Heart left ventricle (tissue), 16 donors: ENCODE measurements around the gene TRMT11. TPM values are rescaled to one million over a fixed set of nuclear protein-coding genes. Genes with fewer than 3 reads are reported as not detected.

Source experiments
- ATAC-seq, 4 donors: fragments of 200-7000 bp; cut with Tn5 transposase; one replicate each; pipeline ENCODE4 v1.9.1; 2020 to 2022; ENCODE audit warnings: moderate library complexity in 4 of 4, mild to moderate bottlenecking in 3 of 4, moderate number of reproducible peaks in 1 of 4
- DNase-seq, 5 donors: peaks; one replicate each; pipeline ENCODE4 v3.0.0-alpha.2; 2020
- H3K27ac ChIP-seq, 12 donors: fragments of 200-600 bp; sonication (generic) in 4 of 12; one replicate each; pipeline versions ENCODE4 v1.5.0 to v1.8.0; 2016 to 2022; ENCODE audit warnings: mild to moderate bottlenecking in 2 of 12
- H3K27me3 ChIP-seq, 9 donors: fragments of 200-600 bp; sonication (generic) in 2 of 9; one replicate each; pipeline versions ENCODE4 v1.5.1 to v1.8.0; 2016 to 2022; ENCODE audit warnings: mild to moderate bottlenecking in 3 of 9
- H3K36me3 ChIP-seq, 9 donors: fragments of 200-600 bp; sonication (generic) in 2 of 9; one replicate each; pipeline versions ENCODE4 v1.5.0 to v1.8.0; 2018 to 2022; ENCODE audit warnings: mild to moderate bottlenecking in 2 of 9
- H3K4me1 ChIP-seq, 12 donors: fragments of 200-600 bp; sonication (generic) in 4 of 12; one replicate each; pipeline versions ENCODE4 v1.5.0 to v1.8.0; 2016 to 2022; ENCODE audit warnings: mild to moderate bottlenecking in 3 of 12
- H3K4me3 ChIP-seq, 12 donors: fragments of 200-600 bp; sonication (generic) in 4 of 12; one replicate each; pipeline versions ENCODE4 v1.5.0 to v1.8.0; 2017 to 2022; ENCODE audit warnings: mild to moderate bottlenecking in 9 of 12, moderate library complexity in 4 of 12
- H3K9me3 ChIP-seq, 12 donors: fragments of 200-600 bp; sonication (generic) in 4 of 12; one replicate each; pipeline versions ENCODE4 v1.5.0 to v1.8.0; 2016 to 2022; ENCODE audit warnings: mild to moderate bottlenecking in 1 of 12
- POLR2A ChIP-seq, 2 donors: fragments of 450-650 bp; IDR thresholded peaks; one replicate each; pipeline ENCODE4 v1.6.1; 2017; ENCODE audit warnings: antibody characterized with exemption in 2 of 2, mild to moderate bottlenecking in 2 of 2, moderate library complexity in 2 of 2
- WGBS, 4 donors: extraction: QIAGEN DNeasy Blood & Tissue Kit in 2 of 4; methylation state at CpG; one replicate each; pipeline versions ENCODE4 v1.1.5 to v1.1.7; 2013 to 2018; 5-methylcytosine and 5-hydroxymethylcytosine counted together
- intact Hi-C, 10 donors: fragments of 100-400 bp; cut with DNase I; formaldehyde crosslinking; loops; one replicate each; pipeline versions ENCODE4 v1.11.1 to v1.14.2; 2022
- polyA plus RNA-seq, 2 donors: library from polyadenylated mRNA; stranded (reverse); fragments of 200-250 nt; gene quantifications; one replicate each; pipeline ENCODE4 v1.2.3, GENCODE V29; 2013
- total RNA-seq, 9 donors: library from RNA; depleted of rRNA in 2 of 9; stranded (reverse); fragments of >200 nt in 2 of 9; fragmentation: NEBNext Ultra II Directional in 3 of 9; extraction: Animal tissue kit (Norgen Biotek cat#: 25700) in 3 of 9; gene quantifications; one replicate each; pipeline versions ENCODE4 v1.1.0 to v1.2.4, GENCODE V29; 2016 to 2023
- TF ChIP-seq, protein P1 (sequence below), 12 donors: fragments of 200-600 bp; sonication (generic) in 4 of 12; IDR thresholded peaks; one replicate each; pipeline versions ENCODE4 v1.5.0 to v1.8.0; 2018 to 2022; ENCODE audit warnings: antibody characterized with exemption in 12 of 12, mild to moderate bottlenecking in 5 of 12
- donor health status: ischemic (EF 13 %, LVEDD 7.1; RV severe dilation, severe dysfunction).
- donor health status: healthy with polysubstance abuse.
- donor health status: DM: no; HTN: yes; CAD: no.
- donor health status: DM: no; HTN: no; CAD: no.
- donor health status: ischemic (EF 25% LVEDD 6.9; RV normal size, moderate dysfunction).
- donor health status: ischemic (EF 25% LVEDD 5.7; RV mildly dilated, moderate dysfunction).
- donor health status: healthy.
- donor health status: DM: yes; HTN: yes; CAD: no.
- donor health status: ischemic (EF 35%, LVEDD 5.7; RV mildly dilated, moderate dysfunction).
- donor health status: nonischemic (EF 11% LVEDD 7.7; RV severe dilation, severe dysfunction).
- donor health status: DM: yes; HTN: yes; CAD: no.
- donor health status: PGD.
- donor health status: ischemic (EF 29% LVEDD 5.4; RV normal size, mild dysfunction).
- donor health status: nonischemic (EF 23%, LVEDD 6.1; RV moderate dilation, normal function).

TRMT11 gene
- total and polyA plus RNA-seq, 11 donors, result 8.0 to 15.6 (median 11.2) TPM

DNA sequence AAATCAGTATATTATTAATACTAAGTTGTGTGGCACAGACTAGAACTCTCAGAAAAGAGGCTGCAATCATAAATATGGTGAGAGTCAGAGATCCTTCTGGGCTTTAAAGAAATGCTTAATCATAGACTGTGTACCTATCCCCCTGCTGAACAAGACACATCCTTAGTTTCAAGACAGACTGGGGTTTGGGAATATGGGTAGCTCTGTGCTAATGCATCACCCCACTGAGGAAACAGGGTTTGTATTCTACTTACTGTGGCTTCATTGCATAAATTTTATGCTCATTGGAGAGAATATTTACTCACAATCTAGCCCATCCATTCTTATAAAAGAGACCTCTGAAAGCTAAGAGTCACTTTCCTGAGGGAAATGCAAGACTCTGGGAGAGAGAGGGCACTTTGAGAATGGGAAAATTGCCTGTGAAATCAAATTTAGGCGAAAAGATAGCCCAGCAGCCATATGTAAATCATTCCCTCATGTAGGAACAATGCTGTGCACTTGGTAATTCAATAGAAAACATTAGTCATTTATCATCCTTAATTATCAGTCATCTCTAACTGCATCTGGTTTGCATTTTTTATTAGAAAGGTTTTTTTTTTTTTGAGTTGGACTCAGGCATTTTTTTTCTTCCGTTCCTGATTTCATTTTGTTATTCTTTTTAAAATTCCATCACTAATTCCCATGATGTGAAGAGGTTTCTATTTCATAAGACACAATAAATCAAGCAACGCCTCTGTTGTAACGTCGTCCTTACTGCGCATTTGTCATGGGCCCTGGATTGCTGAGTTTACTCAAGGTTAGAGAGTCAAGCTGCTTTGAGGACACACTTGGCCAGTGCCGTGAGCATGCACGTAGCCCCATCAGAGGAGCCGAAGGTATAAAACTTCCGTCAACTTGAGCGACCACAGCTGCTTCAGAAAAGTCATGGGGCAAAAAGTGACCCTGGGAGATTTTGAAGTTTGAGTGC lies 91.8 kb downstream of the TRMT11 start:
- Histone ChIP-seq H3K4me1 (peaks cover 0 to 2% (median 0%) of the 10 kb centered on the region in 12 donors), H3K27me3 (no peaks in the 10 kb centered on the region), H3K9me3 (no peaks in the 10 kb centered on the region), H3K4me3 (no peak overlapping the region), H3K36me3 (no peaks in the 10 kb centered on the region), H3K27ac (no peak overlapping the region)
- 95 to 97% (median 96%) methylated on average over 11 of the region's 11 CpGs for WGBS, 4 donors
- no peak for ATAC-seq
- intact Hi-C loops, result no loop called here
- DNase-seq, result no peak
- no peak for TF ChIP-seq POLR2A (IDR thresholded peaks at IDR 0.05)
- TF ChIP-seq, protein P1, sequence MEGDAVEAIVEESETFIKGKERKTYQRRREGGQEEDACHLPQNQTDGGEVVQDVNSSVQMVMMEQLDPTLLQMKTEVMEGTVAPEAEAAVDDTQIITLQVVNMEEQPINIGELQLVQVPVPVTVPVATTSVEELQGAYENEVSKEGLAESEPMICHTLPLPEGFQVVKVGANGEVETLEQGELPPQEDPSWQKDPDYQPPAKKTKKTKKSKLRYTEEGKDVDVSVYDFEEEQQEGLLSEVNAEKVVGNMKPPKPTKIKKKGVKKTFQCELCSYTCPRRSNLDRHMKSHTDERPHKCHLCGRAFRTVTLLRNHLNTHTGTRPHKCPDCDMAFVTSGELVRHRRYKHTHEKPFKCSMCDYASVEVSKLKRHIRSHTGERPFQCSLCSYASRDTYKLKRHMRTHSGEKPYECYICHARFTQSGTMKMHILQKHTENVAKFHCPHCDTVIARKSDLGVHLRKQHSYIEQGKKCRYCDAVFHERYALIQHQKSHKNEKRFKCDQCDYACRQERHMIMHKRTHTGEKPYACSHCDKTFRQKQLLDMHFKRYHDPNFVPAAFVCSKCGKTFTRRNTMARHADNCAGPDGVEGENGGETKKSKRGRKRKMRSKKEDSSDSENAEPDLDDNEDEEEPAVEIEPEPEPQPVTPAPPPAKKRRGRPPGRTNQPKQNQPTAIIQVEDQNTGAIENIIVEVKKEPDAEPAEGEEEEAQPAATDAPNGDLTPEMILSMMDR (IDR thresholded peaks at IDR 0.05), result no peak

DNA sequence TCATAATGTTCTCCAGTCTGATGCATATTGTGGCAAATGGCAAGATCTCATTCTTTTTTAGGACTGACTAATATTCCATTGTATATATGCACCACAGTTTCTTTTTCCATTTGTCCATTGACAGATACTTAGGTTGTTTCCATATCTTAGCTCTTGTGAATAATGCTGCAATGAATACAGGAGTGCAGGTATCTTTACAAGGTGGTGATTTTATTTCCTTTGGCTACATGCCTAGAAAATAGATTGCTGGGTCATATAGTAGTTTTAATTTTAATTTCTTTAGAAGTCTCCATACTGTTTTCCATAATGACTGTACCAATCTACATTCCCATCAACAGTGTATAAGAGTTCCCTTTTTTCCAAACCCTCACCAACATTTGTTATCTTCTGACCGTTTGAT lies 97.5 kb downstream of the TRMT11 start:
- peaks cover 0 to 10% (median 0%) of the 10 kb centered on the region in 12 donors for H3K9me3 ChIP-seq
- H3K27me3 ChIP-seq, result no peaks in the 10 kb centered on the region
- intact Hi-C loops, result no loop called here
- no peaks in the 10 kb centered on the region for H3K36me3 ChIP-seq
- H3K27ac ChIP-seq, result no peak overlapping the region
- WGBS, 4 donors, result 94 to 100% (median 97%) methylated on average over 1 of the region's 1 CpG
- DNase-seq, result no peak
- ATAC-seq, result no peak
- H3K4me1 ChIP-seq, result no peaks in the 10 kb centered on the region
- no peak overlapping the region for H3K4me3 ChIP-seq
- no peak for TF ChIP-seq POLR2A (IDR thresholded peaks at IDR 0.05)
- TF ChIP-seq, protein P1 (IDR thresholded peaks at IDR 0.05), result no peak

DNA sequence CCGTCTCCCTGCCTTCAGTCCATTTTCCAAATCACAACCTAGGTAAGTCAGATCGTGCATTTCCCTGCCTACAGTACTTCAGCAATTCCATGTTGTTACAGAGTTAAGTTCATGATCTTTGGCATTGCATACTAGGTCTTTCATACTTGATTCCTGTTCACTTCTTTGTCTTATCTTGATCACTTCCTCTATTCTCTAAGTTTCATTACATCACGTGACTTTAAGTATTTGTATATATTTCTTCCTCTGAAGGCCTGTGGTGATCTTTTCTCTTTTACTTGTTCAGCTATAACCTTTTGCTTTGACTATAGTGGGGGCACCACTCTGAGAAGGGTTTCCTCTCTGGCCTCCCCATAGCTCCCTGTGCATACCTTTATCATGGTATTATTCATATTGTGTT lies 100.2 kb downstream of the TRMT11 start:
- WGBS, 4 donors, result 71 to 79% (median 77%) methylated on average over 3 of the region's 3 CpGs
- no peak for DNase-seq
- Histone ChIP-seq H3K4me3 (no peak overlapping the region), H3K27me3 (no peaks in the 10 kb centered on the region), H3K36me3 (no peaks in the 10 kb centered on the region), H3K4me1 (no peaks in the 10 kb centered on the region), H3K9me3 (peaks cover 0 to 10% (median 0%) of the 10 kb centered on the region in 12 donors), H3K27ac (no peak overlapping the region)
- ATAC-seq, result no peak
- no peak for TF ChIP-seq POLR2A (IDR thresholded peaks at IDR 0.05)
- TF ChIP-seq, protein P1 (IDR thresholded peaks at IDR 0.05), result no peak
- intact Hi-C loops, result no loop called here

Other genes with a start within 250 kb of the TRMT11 start
- gene HEY2, start 236.9 kb upstream of the TRMT11 start, total RNA-seq, result 10 to 100 TPM; 29.2 to 50.9 (median 40.6) TPM
- gene HEY2, start 236.9 kb upstream of the TRMT11 start, polyA plus RNA-seq, result 10 to 100 TPM; 19.9 to 21.4 TPM
- gene NCOA7, start 195.6 kb upstream of the TRMT11 start, total RNA-seq, result 10 to 100 TPM in 3 of 9 donors, 1 to 10 TPM in 6; 6.4 to 23.1 (median 9.9) TPM
- 1 to 10 TPM; 3.8 to 6.4 TPM for gene NCOA7, start 195.6 kb upstream of the TRMT11 start, polyA plus RNA-seq
- 10 to 100 TPM; 26.3 to 40.0 (median 33.8) TPM for gene HINT3, start 29.8 kb upstream of the TRMT11 start, total RNA-seq
- 10 to 100 TPM in 1 of 2 donors, 1 to 10 TPM in 1; 8.1 to 23.9 TPM for gene HINT3, start 29.8 kb upstream of the TRMT11 start, polyA plus RNA-seq